Measurements from ENCODE around the gene ZNF608. TPM values are rescaled to one million over a fixed set of nuclear protein-coding genes. Genes with fewer than 3 reads are reported as not detected.

ZNF608 gene
- total and polyA plus RNA-seq, 9 of the 15 experiments (the other 6 are each of a cell fraction or from before 2014, with no cell fraction given): 0.38 to 1.5 (median 1.00) TPM

DNA sequence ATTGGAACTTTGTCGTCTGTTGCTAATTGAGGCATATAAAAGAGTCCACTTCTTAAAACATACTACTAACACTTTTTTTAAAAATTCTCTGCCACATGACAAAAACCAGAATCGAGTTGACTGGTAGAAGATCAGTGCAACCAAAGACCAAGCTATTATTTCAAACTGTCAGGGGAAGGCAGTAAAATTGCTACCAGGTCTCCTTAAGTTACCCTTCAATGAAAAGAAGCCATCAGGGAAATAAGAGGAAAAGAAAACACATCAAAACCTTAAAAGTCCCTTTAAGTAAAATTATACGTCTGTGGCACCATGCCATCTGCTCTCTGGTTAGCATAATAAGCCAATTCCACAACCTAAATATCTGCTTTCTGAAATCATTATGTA lies 9.6 kb downstream of the ZNF608 start (continued):
- TF ChIP-seq, protein P1, sequence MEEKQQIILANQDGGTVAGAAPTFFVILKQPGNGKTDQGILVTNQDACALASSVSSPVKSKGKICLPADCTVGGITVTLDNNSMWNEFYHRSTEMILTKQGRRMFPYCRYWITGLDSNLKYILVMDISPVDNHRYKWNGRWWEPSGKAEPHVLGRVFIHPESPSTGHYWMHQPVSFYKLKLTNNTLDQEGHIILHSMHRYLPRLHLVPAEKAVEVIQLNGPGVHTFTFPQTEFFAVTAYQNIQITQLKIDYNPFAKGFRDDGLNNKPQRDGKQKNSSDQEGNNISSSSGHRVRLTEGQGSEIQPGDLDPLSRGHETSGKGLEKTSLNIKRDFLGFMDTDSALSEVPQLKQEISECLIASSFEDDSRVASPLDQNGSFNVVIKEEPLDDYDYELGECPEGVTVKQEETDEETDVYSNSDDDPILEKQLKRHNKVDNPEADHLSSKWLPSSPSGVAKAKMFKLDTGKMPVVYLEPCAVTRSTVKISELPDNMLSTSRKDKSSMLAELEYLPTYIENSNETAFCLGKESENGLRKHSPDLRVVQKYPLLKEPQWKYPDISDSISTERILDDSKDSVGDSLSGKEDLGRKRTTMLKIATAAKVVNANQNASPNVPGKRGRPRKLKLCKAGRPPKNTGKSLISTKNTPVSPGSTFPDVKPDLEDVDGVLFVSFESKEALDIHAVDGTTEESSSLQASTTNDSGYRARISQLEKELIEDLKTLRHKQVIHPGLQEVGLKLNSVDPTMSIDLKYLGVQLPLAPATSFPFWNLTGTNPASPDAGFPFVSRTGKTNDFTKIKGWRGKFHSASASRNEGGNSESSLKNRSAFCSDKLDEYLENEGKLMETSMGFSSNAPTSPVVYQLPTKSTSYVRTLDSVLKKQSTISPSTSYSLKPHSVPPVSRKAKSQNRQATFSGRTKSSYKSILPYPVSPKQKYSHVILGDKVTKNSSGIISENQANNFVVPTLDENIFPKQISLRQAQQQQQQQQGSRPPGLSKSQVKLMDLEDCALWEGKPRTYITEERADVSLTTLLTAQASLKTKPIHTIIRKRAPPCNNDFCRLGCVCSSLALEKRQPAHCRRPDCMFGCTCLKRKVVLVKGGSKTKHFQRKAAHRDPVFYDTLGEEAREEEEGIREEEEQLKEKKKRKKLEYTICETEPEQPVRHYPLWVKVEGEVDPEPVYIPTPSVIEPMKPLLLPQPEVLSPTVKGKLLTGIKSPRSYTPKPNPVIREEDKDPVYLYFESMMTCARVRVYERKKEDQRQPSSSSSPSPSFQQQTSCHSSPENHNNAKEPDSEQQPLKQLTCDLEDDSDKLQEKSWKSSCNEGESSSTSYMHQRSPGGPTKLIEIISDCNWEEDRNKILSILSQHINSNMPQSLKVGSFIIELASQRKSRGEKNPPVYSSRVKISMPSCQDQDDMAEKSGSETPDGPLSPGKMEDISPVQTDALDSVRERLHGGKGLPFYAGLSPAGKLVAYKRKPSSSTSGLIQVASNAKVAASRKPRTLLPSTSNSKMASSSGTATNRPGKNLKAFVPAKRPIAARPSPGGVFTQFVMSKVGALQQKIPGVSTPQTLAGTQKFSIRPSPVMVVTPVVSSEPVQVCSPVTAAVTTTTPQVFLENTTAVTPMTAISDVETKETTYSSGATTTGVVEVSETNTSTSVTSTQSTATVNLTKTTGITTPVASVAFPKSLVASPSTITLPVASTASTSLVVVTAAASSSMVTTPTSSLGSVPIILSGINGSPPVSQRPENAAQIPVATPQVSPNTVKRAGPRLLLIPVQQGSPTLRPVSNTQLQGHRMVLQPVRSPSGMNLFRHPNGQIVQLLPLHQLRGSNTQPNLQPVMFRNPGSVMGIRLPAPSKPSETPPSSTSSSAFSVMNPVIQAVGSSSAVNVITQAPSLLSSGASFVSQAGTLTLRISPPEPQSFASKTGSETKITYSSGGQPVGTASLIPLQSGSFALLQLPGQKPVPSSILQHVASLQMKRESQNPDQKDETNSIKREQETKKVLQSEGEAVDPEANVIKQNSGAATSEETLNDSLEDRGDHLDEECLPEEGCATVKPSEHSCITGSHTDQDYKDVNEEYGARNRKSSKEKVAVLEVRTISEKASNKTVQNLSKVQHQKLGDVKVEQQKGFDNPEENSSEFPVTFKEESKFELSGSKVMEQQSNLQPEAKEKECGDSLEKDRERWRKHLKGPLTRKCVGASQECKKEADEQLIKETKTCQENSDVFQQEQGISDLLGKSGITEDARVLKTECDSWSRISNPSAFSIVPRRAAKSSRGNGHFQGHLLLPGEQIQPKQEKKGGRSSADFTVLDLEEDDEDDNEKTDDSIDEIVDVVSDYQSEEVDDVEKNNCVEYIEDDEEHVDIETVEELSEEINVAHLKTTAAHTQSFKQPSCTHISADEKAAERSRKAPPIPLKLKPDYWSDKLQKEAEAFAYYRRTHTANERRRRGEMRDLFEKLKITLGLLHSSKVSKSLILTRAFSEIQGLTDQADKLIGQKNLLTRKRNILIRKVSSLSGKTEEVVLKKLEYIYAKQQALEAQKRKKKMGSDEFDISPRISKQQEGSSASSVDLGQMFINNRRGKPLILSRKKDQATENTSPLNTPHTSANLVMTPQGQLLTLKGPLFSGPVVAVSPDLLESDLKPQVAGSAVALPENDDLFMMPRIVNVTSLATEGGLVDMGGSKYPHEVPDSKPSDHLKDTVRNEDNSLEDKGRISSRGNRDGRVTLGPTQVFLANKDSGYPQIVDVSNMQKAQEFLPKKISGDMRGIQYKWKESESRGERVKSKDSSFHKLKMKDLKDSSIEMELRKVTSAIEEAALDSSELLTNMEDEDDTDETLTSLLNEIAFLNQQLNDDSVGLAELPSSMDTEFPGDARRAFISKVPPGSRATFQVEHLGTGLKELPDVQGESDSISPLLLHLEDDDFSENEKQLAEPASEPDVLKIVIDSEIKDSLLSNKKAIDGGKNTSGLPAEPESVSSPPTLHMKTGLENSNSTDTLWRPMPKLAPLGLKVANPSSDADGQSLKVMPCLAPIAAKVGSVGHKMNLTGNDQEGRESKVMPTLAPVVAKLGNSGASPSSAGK (IDR thresholded peaks at IDR 0.05): no peak
- TF ChIP-seq RB1 (IDR thresholded peaks at IDR 0.05; ENCODE audit: low read depth) (no peak), ZFP36 (IDR thresholded peaks at IDR 0.05; ENCODE audit: low read depth, low read length, partially characterized antibody) (no peak), TAF15 (IDR thresholded peaks at IDR 0.05; ENCODE audit: low read depth, low read length) (no peak), PML (IDR thresholded peaks at IDR 0.05; ENCODE audit: low read length) (no peak), STAG1 (CRISPR knock-in tag; IDR thresholded peaks at IDR 0.05; ENCODE audit: borderline replicate concordance) (no peak), SMARCA5 (IDR thresholded peaks at IDR 0.05) (no peak)
